Measurements from ENCODE around the gene KCNQ1. TPM values are rescaled to one million over a fixed set of nuclear protein-coding genes. Genes with fewer than 3 reads are reported as not detected.
A peak's percentile ranks its signal among the peaks of the same experiment; 100 is the strongest.

The KCNQ1 gene
- polyA plus RNA-seq, 1 of the 3 experiments (the other 2 are of a cell fraction): 0.05 TPM

GRCh38 chr11:2406878-2407410 lies 37.9 kb upstream of the KCNQ1 start (continued):
- TF ChIP-seq ZBTB33 (IDR thresholded peaks at IDR 0.05; ENCODE audit: borderline replicate concordance, low read depth) (no peak), RAD21 (IDR thresholded peaks at IDR 0.05; ENCODE audit: low read length) (no peak), MEF2A (IDR thresholded peaks at IDR 0.05; ENCODE audit: borderline replicate concordance, low read depth) (no peak)

GRCh38 chr11:2408671-2409070 lies 36.1 kb upstream of the KCNQ1 start:
- Histone ChIP-seq H3K79me2 (ENCODE audit: insufficient read depth) (no peaks in the 10 kb centered on the region), H3K4me3 (ENCODE audit: low read depth in 2 of 2, low read length in 1 of 2) (no peak overlapping the region), H3K27ac (ENCODE audit: low read depth in 2 of 2, low read length in 1 of 2) (no peak overlapping the region), H3K9me2 (no peaks in the 10 kb centered on the region), H3K27me3 (ENCODE audit: insufficient read depth) (no peaks in the 10 kb centered on the region), H3K4me2 (no peak overlapping the region), H3K4me1 (ENCODE audit: control insufficient read depth in 1 of 2, insufficient read depth in 2 of 2, low read depth in 1 of 2, low read length in 1 of 2) (no peaks in the 10 kb centered on the region), H2AFZ (ENCODE audit: low read depth) (no peak overlapping the region), H3K9ac (no peak overlapping the region), H3F3A (replicated peaks; ENCODE audit: insufficient read depth) (no peaks in the 10 kb centered on the region), H3K9me3 (no peaks in the 10 kb centered on the region), H4K20me1 (ENCODE audit: insufficient read depth) (no peaks in the 10 kb centered on the region), H3K36me3 (replicated peaks in 1 of 2; ENCODE audit: control insufficient read depth in 1 of 2, insufficient read depth in 2 of 2, low read length in 1 of 2) (peaks cover 0 to 5% of the 10 kb centered on the region in 2 experiments)
- 69% methylated on average over 11 of the region's 11 CpGs for WGBS (ENCODE audit: low lambda C conversion rate)
- CTCF ChIA-PET: interaction anchor here (0.8 to 5.1 kb wide), 8 partner anchors 8 to 479 kb away, joined by 3 to 70 read pairs (median 6); partner anchors contain the start of gene TSSC4
- TF ChIP-seq NRF1 (IDR thresholded peaks at IDR 0.05; ENCODE audit: low read depth, low read length) (no peak), IRF3 (IDR thresholded peaks at IDR 0.05; ENCODE audit: low read depth, low read length) (no peak), TAF1 (IDR thresholded peaks at IDR 0.05; ENCODE audit: borderline replicate concordance, low read depth, low read length) (no peak)
- POLR2A ChIA-PET: no interaction called here
- no peak for DNase-seq

- H4K20me1 ChIP-seq (ENCODE audit: insufficient read depth): no peaks in the 10 kb centered on the region
- no peak overlapping the region for H3K27ac ChIP-seq (ENCODE audit: low read depth in 2 of 2, low read length in 1 of 2)
- H3K9me3 ChIP-seq: no peaks in the 10 kb centered on the region
- DNase-seq: peak; percentile 76
- H3K36me3 ChIP-seq (replicated peaks in 1 of 2; ENCODE audit: control insufficient read depth in 1 of 2, insufficient read depth in 2 of 2, low read length in 1 of 2): peaks cover 0 to 1% of the 10 kb centered on the region in 2 experiments
- 57% methylated on average over 11 of the region's 16 CpGs for WGBS (ENCODE audit: low lambda C conversion rate)
- H2AFZ ChIP-seq (ENCODE audit: low read depth): no peak overlapping the region
- ChIA-PET POLR2A (no interaction called here), CTCF (interaction anchor here (0.7 to 5.1 kb wide), 9 partner anchors 9 to 593 kb away, joined by 3 to 70 read pairs (median 6); partner anchors contain the start of gene TSSC4)
- H3K4me2 ChIP-seq: no peak overlapping the region
- no peak overlapping the region for H3K9ac ChIP-seq
- no peaks in the 10 kb centered on the region for H3K9me2 ChIP-seq
- H3K4me1 ChIP-seq (ENCODE audit: control insufficient read depth in 1 of 2, insufficient read depth in 2 of 2, low read depth in 1 of 2, low read length in 1 of 2): no peaks in the 10 kb centered on the region
- H3K79me2 ChIP-seq (ENCODE audit: insufficient read depth): no peaks in the 10 kb centered on the region
- no peak overlapping the region for H3K4me3 ChIP-seq (ENCODE audit: low read depth in 2 of 2, low read length in 1 of 2)
- H3F3A ChIP-seq (replicated peaks; ENCODE audit: insufficient read depth): no peaks in the 10 kb centered on the region
- H3K27me3 ChIP-seq (ENCODE audit: insufficient read depth): no peaks in the 10 kb centered on the region
- TF ChIP-seq TEAD4 (IDR thresholded peaks at IDR 0.05; ENCODE audit: borderline replicate concordance, insufficient read depth): no peak
- TF ChIP-seq PBX3 (IDR thresholded peaks at IDR 0.05): no peak
- no peak for TF ChIP-seq RFX5 (IDR thresholded peaks at IDR 0.05; ENCODE audit: low read length)
- no peak for TF ChIP-seq IRF3 (IDR thresholded peaks at IDR 0.05; ENCODE audit: low read depth, low read length)
- TF ChIP-seq POLR2AphosphoS5 (IDR thresholded peaks at IDR 0.05; ENCODE audit: low read depth, low read length): no peak
- no peak for TF ChIP-seq RAD21 (IDR thresholded peaks at IDR 0.05; ENCODE audit: low read length)
- TF ChIP-seq RXRA (IDR thresholded peaks at IDR 0.05; ENCODE audit: borderline replicate concordance, low read depth): no peak
- no peak for TF ChIP-seq MAX (IDR thresholded peaks at IDR 0.05; ENCODE audit: low read depth)
- TF ChIP-seq NRF1 (IDR thresholded peaks at IDR 0.05; ENCODE audit: low read depth, low read length): no peak
- TF ChIP-seq NFIC (IDR thresholded peaks at IDR 0.05; ENCODE audit: borderline replicate concordance): no peak
- no peak for TF ChIP-seq CTCF (IDR thresholded peaks at IDR 0.05)
- no peak for TF ChIP-seq FOSL2 (IDR thresholded peaks at IDR 0.05; ENCODE audit: borderline replicate concordance, low read depth)
- no peak for TF ChIP-seq TCF12 (IDR thresholded peaks at IDR 0.05)
- no peak for TF ChIP-seq MEF2A (IDR thresholded peaks at IDR 0.05; ENCODE audit: borderline replicate concordance, low read depth)
Measured at GRCh38 chr11:2409126-2409525, 35.7 kb upstream of the KCNQ1 start.

Data from SK-N-SH (cell line).